NCI-H2171 (cell line): ENCODE data around the gene LHFPL3.
"Not testable (repeated sequence)": the region's sequence is repeated elsewhere in the genome, so short reads cannot be mapped to it uniquely, and the experiment has no call there.

ENCODE experiments used
- DNase-seq: peaks from one replicate; lab custom pipeline; 2025; lab: John Stamatoyannopoulos, UW

LHFPL3 gene

GRCh38 chr7:104695563-104695962, 367.2 kb downstream of the LHFPL3 start:
- no peak for DNase-seq

GRCh38 chr7:104700336-104700735, 371.9 kb downstream of the LHFPL3 start:
- DNase-seq = no peak

GRCh38 chr7:104721027-104721426, 392.6 kb downstream of the LHFPL3 start:
- not testable (repeated sequence) for DNase-seq

GRCh38 chr7:104723001-104723400, 394.6 kb downstream of the LHFPL3 start:
- DNase-seq = no peak

- peak; percentile 48 for DNase-seq
These were observed 430.1 kb downstream of the LHFPL3 start for GRCh38 chr7:104758504-104758903.

GRCh38 chr7:104761892-104762291, 433.5 kb downstream of the LHFPL3 start:
- DNase-seq = no peak

- DNase-seq = no peak
These were observed 438.7 kb downstream of the LHFPL3 start for GRCh38 chr7:104767113-104767512.

GRCh38 chr7:104767826-104768536, 439.6 kb downstream of the LHFPL3 start:
- no peak for DNase-seq

GRCh38 chr7:104772405-104773345, 444.3 kb downstream of the LHFPL3 start:
- DNase-seq = no peak

- DNase-seq = no peak
These were observed 445.4 kb downstream of the LHFPL3 start for GRCh38 chr7:104773796-104774195.

- no peak for DNase-seq
These were observed 447.1 kb downstream of the LHFPL3 start for GRCh38 chr7:104775531-104775930.

GRCh38 chr7:104777301-104777800, 448.9 kb downstream of the LHFPL3 start:
- no peak for DNase-seq

GRCh38 chr7:104779888-104780287, 451.5 kb downstream of the LHFPL3 start:
- DNase-seq = no peak

GRCh38 chr7:104784686-104785085, 456.3 kb downstream of the LHFPL3 start:
- DNase-seq = no peak

- no peak for DNase-seq
These were observed 461.4 kb downstream of the LHFPL3 start for GRCh38 chr7:104789780-104790179.

GRCh38 chr7:104790440-104790839, 462.0 kb downstream of the LHFPL3 start:
- DNase-seq = no peak

GRCh38 chr7:104791080-104791479, 462.7 kb downstream of the LHFPL3 start:
- DNase-seq = no peak

- no peak for DNase-seq
These were observed 464.7 kb downstream of the LHFPL3 start for GRCh38 chr7:104793066-104793465.

- no peak for DNase-seq
These were observed 465.8 kb downstream of the LHFPL3 start for GRCh38 chr7:104794154-104794553.

GRCh38 chr7:104794589-104794988, 466.2 kb downstream of the LHFPL3 start:
- no peak for DNase-seq

GRCh38 chr7:104795086-104795485, 466.7 kb downstream of the LHFPL3 start:
- DNase-seq = no peak

GRCh38 chr7:104795616-104796398, 467.4 kb downstream of the LHFPL3 start:
- no peak for DNase-seq
